Measurements from ENCODE around the gene GNPDA2. TPM values are rescaled to one million over a fixed set of nuclear protein-coding genes. Genes with fewer than 3 reads are reported as not detected.

GNPDA2 gene
- total and polyA plus RNA-seq, 2 of the 8 experiments (the other 6 are each of a cell fraction or from before 2014, with no cell fraction given), result 3.0 to 4.8 TPM

GRCh38 chr4:44671636-44672035, 54.7 kb downstream of the GNPDA2 start:
- no peaks in the 10 kb centered on the region for H3K79me1 ChIP-seq (ENCODE audit: low read depth, low read length)
- H3K4me2 ChIP-seq (ENCODE audit: insufficient read depth in 1 of 2, low read depth in 2 of 2, low read length in 2 of 2), result no peak overlapping the region
- no peak overlapping the region for H2BK20ac ChIP-seq (ENCODE audit: low read length)
- no peak overlapping the region for H3K18ac ChIP-seq (ENCODE audit: extremely low read depth, low read length)
- H3K14ac ChIP-seq (ENCODE audit: insufficient read length), result no peak overlapping the region
- no peak overlapping the region for H2BK12ac ChIP-seq (ENCODE audit: low read depth, low read length)
- H4K20me1 ChIP-seq (replicated peaks in 1 of 2; ENCODE audit: control insufficient read depth in 1 of 2, insufficient read depth in 2 of 2, low read length in 2 of 2), result no peaks in the 10 kb centered on the region
- no peaks in the 10 kb centered on the region for H3K9me3 ChIP-seq (ENCODE audit: insufficient read depth in 2 of 2, low read depth in 1 of 2, low read length in 1 of 2)
- H3K27ac ChIP-seq (ENCODE audit: low read depth, low read length), result no peak overlapping the region
- no peak overlapping the region for H3K23ac ChIP-seq (ENCODE audit: insufficient read length)
- H2BK5ac ChIP-seq (ENCODE audit: low read depth, low read length), result no peak overlapping the region
- H3K4me1 ChIP-seq (replicated peaks in 1 of 4; ENCODE audit: control insufficient read depth in 3 of 4, insufficient read depth in 4 of 4, low read length in 3 of 4), result no peaks in the 10 kb centered on the region
- CTCF ChIA-PET (ENCODE audit: partially characterized antibody), result no interaction called here
- H3K56ac ChIP-seq (replicated peaks; ENCODE audit: insufficient read length, low read depth, low read length), result no peak overlapping the region
- no peak overlapping the region for H4K91ac ChIP-seq (replicated peaks; ENCODE audit: insufficient read length, low read length)
- H2BK15ac ChIP-seq (ENCODE audit: low read length), result no peak overlapping the region
- no peaks in the 10 kb centered on the region for H3K27me3 ChIP-seq (replicated peaks in 1 of 4; ENCODE audit: control insufficient read depth in 3 of 4, extremely low read depth in 1 of 4, insufficient read depth in 3 of 4, low read length in 3 of 4)
- H4K8ac ChIP-seq (ENCODE audit: extremely low read depth, insufficient read depth, low read length), result no peak overlapping the region
- FAIRE-seq, result no peak
- H3K36me3 ChIP-seq (ENCODE audit: control insufficient read depth in 2 of 4, insufficient read depth in 4 of 4, low read length in 3 of 4), result no peaks in the 10 kb centered on the region
- 89% methylated on average over 3 of the region's 3 CpGs; no CpG with 5 or more reads in 1 of the 2 experiments for WGBS, 2 experiments (ENCODE audit: extremely low coverage in 1 of 2, insufficient coverage in 1 of 2, insufficient read length in 1 of 2, insufficient replicate concordance in 2 of 2, low coverage in 1 of 2, low lambda C conversion rate in 2 of 2, missing lambda C conversion rate in 1 of 2)
- POLR2A ChIA-PET (ENCODE audit: partially characterized antibody), result no interaction called here
- no peak overlapping the region for H4K5ac ChIP-seq (ENCODE audit: insufficient read length, low read depth, low read length)
- no peak overlapping the region for H3K4me3 ChIP-seq (ENCODE audit: extremely low read depth in 1 of 4, insufficient read depth in 2 of 4, low read depth in 3 of 4, low read length in 4 of 4)
- H2AFZ ChIP-seq (ENCODE audit: low read length), result no peak overlapping the region
- H2AK5ac ChIP-seq (ENCODE audit: low read depth, low read length), result no peak overlapping the region
- no peak for TF ChIP-seq CHD2 (IDR thresholded peaks at IDR 0.05; ENCODE audit: low read length)
- TF ChIP-seq KDM4A (IDR thresholded peaks at IDR 0.05; ENCODE audit: low read depth, low read length, severe bottlenecking), result no peak
- no peak for TF ChIP-seq SP2 (IDR thresholded peaks at IDR 0.05; ENCODE audit: low read length)
- no peak for TF ChIP-seq RAD21 (IDR thresholded peaks at IDR 0.05 in 1 of 2, conservative IDR thresholded peaks at IDR 0.05 in 1 of 2; ENCODE audit: low read depth in 2 of 2, low read length in 2 of 2)
- TF ChIP-seq FOSL1 (IDR thresholded peaks at IDR 0.05; ENCODE audit: insufficient read depth, low read depth, low read length), result no peak
- no peaks in the 10 kb centered on the region for H3K23me2 ChIP-seq (ENCODE audit: low read depth, low read length)
- H3K79me2 ChIP-seq (ENCODE audit: control insufficient read depth in 1 of 2, insufficient read depth in 2 of 2, low read length in 2 of 2), result no peaks in the 10 kb centered on the region
- no peak for DNase-seq (ENCODE audit: low read depth in 1 of 2, low spot score in 2 of 2)
- no peak overlapping the region for H2BK120ac ChIP-seq (replicated peaks; ENCODE audit: low read depth, low read length)
- H3K4ac ChIP-seq (replicated peaks; ENCODE audit: insufficient read length, low read depth, low read length), result no peak overlapping the region
- H3K9ac ChIP-seq (replicated peaks in 1 of 4; ENCODE audit: extremely low read depth in 1 of 4, low read depth in 3 of 4, low read length in 3 of 4), result no peak overlapping the region
